Activated CD8-positive, alpha-beta T cell treated with anti-CD3 and anti-CD28 coated beads for 36 hours (primary cell): Measurements from ENCODE around the gene HEATR5A. TPM values are rescaled to one million over a fixed set of nuclear protein-coding genes. Genes with fewer than 3 reads are reported as not detected.

Experiments used
- ATAC-seq: fragments of 200-7000 bp; cut with Tn5 transposase; one replicate; pipeline ENCODE4 v1.10.0; 2021; ENCODE audit warnings: mild to moderate bottlenecking, moderate library complexity
- CTCF ChIA-PET: fragments of 350-600 bp; sonication (Branson Sonifier 250); formaldehyde crosslinking; loops from one replicate; lab custom pipeline; 2021; ENCODE audit warnings: antibody characterized with exemption; lab: Charles Lee
- POLR2A ChIA-PET: fragments of 350-600 bp; sonication (Branson Sonifier 250); formaldehyde crosslinking; loops from one replicate; lab custom pipeline; 2021; ENCODE audit warnings: antibody characterized with exemption; lab: Charles Lee
- DNase-seq: peaks from one replicate; pipeline ENCODE4 v3.0.0-alpha.2; 2020
- H3K27ac Mint-ChIP-seq: one replicate; pipeline ENCODE4 v1.8.0; 2021; ENCODE audit warnings: mild to moderate bottlenecking, mixed read lengths
- H3K27me3 Mint-ChIP-seq: one replicate; pipeline ENCODE4 v1.8.0; 2021; ENCODE audit warnings: mixed read lengths
- H3K36me3 Mint-ChIP-seq: one replicate; pipeline ENCODE4 v1.8.0; 2021; ENCODE audit warnings: low read depth, mixed read lengths
- H3K4me1 Mint-ChIP-seq: one replicate; pipeline ENCODE4 v1.8.0; 2021; ENCODE audit warnings: low read depth, mixed read lengths
- H3K4me3 Mint-ChIP-seq: one replicate; pipeline ENCODE4 v1.8.0; 2021; ENCODE audit warnings: mild to moderate bottlenecking, moderate library complexity, mixed read lengths
- H3K9me3 Mint-ChIP-seq: one replicate; pipeline ENCODE4 v1.8.0; 2021; ENCODE audit warnings: mixed read lengths
- intact Hi-C: fragments of 100-400 bp; cut with micrococcal nuclease; formaldehyde crosslinking; loops from one replicate; pipeline ENCODE4 v1.10.0; 2022
- total RNA-seq, 2 experiments: library from RNA; stranded (reverse); gene quantifications; one replicate each; pipeline ENCODE4 v1.2.3, GENCODE V29; 2021
- TF ChIP-seq, protein P1 (sequence below): fragments of 200-600 bp; IDR thresholded peaks from one replicate; pipeline ENCODE4 v1.8.0; 2022; ENCODE audit warnings: antibody characterized with exemption, mild to moderate bottlenecking

Gene HEATR5A
- total RNA-seq, 2 experiments from 2014 or later = 12.7 to 15.7 TPM

GRCh38 chr14:31271648-31272047, 148.7 kb downstream of the HEATR5A start:
- intact Hi-C loops = no loop called here

GRCh38 chr14:31270196-31270772, 150.1 kb downstream of the HEATR5A start:
- no peak overlapping the region for H3K27ac Mint-ChIP-seq
- ChIA-PET POLR2A (no interaction called here), CTCF (interaction anchor here (1.4 to 2.8 kb wide), 2 partner anchors 12 to 28 kb away, joined by 4 to 9 read pairs; no protein-coding TSS in a partner anchor)
- H3K4me1 Mint-ChIP-seq = peaks cover 8% of the 10 kb centered on the region
- TF ChIP-seq, protein P1, sequence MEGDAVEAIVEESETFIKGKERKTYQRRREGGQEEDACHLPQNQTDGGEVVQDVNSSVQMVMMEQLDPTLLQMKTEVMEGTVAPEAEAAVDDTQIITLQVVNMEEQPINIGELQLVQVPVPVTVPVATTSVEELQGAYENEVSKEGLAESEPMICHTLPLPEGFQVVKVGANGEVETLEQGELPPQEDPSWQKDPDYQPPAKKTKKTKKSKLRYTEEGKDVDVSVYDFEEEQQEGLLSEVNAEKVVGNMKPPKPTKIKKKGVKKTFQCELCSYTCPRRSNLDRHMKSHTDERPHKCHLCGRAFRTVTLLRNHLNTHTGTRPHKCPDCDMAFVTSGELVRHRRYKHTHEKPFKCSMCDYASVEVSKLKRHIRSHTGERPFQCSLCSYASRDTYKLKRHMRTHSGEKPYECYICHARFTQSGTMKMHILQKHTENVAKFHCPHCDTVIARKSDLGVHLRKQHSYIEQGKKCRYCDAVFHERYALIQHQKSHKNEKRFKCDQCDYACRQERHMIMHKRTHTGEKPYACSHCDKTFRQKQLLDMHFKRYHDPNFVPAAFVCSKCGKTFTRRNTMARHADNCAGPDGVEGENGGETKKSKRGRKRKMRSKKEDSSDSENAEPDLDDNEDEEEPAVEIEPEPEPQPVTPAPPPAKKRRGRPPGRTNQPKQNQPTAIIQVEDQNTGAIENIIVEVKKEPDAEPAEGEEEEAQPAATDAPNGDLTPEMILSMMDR = peak; percentile 39
- ATAC-seq (no peak), DNase-seq (peak; percentile 44)
- H3K9me3 Mint-ChIP-seq = peaks cover 2% of the 10 kb centered on the region
- intact Hi-C loops = no loop called here
- H3K36me3 Mint-ChIP-seq = peaks cover 1% of the 10 kb centered on the region
- no peak overlapping the region for H3K4me3 Mint-ChIP-seq
- no peaks in the 10 kb centered on the region for H3K27me3 Mint-ChIP-seq

More at GRCh38 chr14:31271648-31272047, 148.7 kb downstream of the HEATR5A start:
- ATAC-seq (no peak), DNase-seq (no peak)
- H3K4me1 Mint-ChIP-seq = peaks cover 8% of the 10 kb centered on the region
- no peaks in the 10 kb centered on the region for H3K27me3 Mint-ChIP-seq
- ChIA-PET CTCF (interaction anchor here (0.6 to 2.8 kb wide), 2 partner anchors 14 to 294 kb away, joined by 3 to 9 read pairs; no protein-coding TSS in a partner anchor), POLR2A (no interaction called here)
- H3K4me3 Mint-ChIP-seq = no peak overlapping the region
- TF ChIP-seq, protein P1 = no peak
- peaks cover 3% of the 10 kb centered on the region for H3K36me3 Mint-ChIP-seq
- H3K27ac Mint-ChIP-seq = no peak overlapping the region
- peaks cover 6% of the 10 kb centered on the region for H3K9me3 Mint-ChIP-seq

DNA sequence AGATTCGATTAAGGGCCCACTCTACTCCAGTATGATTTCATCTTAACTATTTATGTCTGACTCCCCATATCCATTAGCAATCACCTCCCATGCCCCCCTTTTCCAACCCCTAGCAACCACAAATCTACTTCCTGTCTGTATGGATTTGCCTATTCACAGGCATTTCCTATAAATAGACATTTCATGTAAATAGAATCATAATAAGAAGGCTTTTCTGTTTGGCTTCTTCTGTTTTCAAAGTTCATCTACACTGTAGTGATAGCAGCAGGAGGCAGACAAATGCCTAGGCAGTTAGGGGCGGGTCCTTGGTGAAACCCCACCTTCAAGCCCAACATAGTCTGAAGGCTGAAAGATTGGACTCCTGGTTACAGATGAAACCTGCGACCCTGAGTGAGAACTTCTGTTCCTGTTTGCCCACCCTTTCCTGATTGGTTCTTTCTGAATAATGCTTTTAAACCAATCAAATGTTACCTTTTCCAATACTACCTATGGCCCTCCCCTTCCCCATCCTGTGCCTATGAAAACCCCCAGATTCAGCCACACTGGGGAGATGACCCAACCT, 150.6 kb downstream of the HEATR5A start:
- POLR2A ChIA-PET = no interaction called here
- peaks cover 1% of the 10 kb centered on the region for H3K36me3 Mint-ChIP-seq
- TF ChIP-seq, protein P1 = no peak
- CTCF ChIA-PET = interaction anchor here (1.4 to 2.8 kb wide), 2 partner anchors 12 to 28 kb away, joined by 4 to 9 read pairs; no protein-coding TSS in a partner anchor
- H3K9me3 Mint-ChIP-seq = peaks cover 2% of the 10 kb centered on the region
- no peak overlapping the region for H3K4me3 Mint-ChIP-seq
- no peak for DNase-seq
- no peak for ATAC-seq
- H3K27me3 Mint-ChIP-seq = no peaks in the 10 kb centered on the region
- no peak overlapping the region for H3K27ac Mint-ChIP-seq
- intact Hi-C loops = no loop called here
- peaks cover 8% of the 10 kb centered on the region for H3K4me1 Mint-ChIP-seq

- CTCF ChIA-PET = no interaction called here
- Mint-ChIP-seq H3K36me3 (no peaks in the 10 kb centered on the region), H3K4me3 (no peak overlapping the region), H3K27ac (no peak overlapping the region), H3K27me3 (no peaks in the 10 kb centered on the region), H3K9me3 (peaks cover 2% of the 10 kb centered on the region), H3K4me1 (peaks cover 5% of the 10 kb centered on the region)
- intact Hi-C loops = no loop called here
- POLR2A ChIA-PET = interaction anchor here (1.0 kb wide), 1 partner anchor 11 kb away, joined by 4 read pairs; no protein-coding TSS in a partner anchor
- DNase-seq (no peak), ATAC-seq (no peak)
- TF ChIP-seq, protein P1 = no peak
Observed at GRCh38 chr14:31268216-31268615, 152.1 kb downstream of the HEATR5A start.
